Loucy (cell line): ENCODE data around the gene CYFIP1.

Source experiments
- CTCF ChIP-seq: fragments of 200-600 bp; sonication (generic); conservative IDR thresholded peaks from 2 replicates; pipeline ENCODE4 v1.5.1; 2014; ENCODE audit warnings: mild to moderate bottlenecking, antibody characterized with exemption, low read length
- EZH2phosphoT487 ChIP-seq: fragments of 200-600 bp; IDR thresholded peaks from 2 replicates; pipeline ENCODE4 v1.6.1; 2018; ENCODE audit warnings: antibody characterized with exemption, mild to moderate bottlenecking, moderate library complexity, borderline replicate concordance

GRCh38 chr15:22956978-22957260 lies 23.2 kb downstream of the CYFIP1 start:
- no peak for TF ChIP-seq CTCF
- no peak for TF ChIP-seq EZH2phosphoT487
